A673 (cell line): ENCODE data around the gene VPS16. TPM values are rescaled to one million over a fixed set of nuclear protein-coding genes. Genes with fewer than 3 reads are reported as not detected.

Experiments used
- BruUV-seq: library from RNA; stranded (reverse); fragments of 400-500 nt; replicated peaks from 2 replicates; lab custom pipeline; 2021; lab: Mats Ljungman, UMichigan
- CTCF ChIA-PET: fragments of 300-600 bp; sonication (Branson Sonifier 250); formaldehyde crosslinking; loops from one replicate; lab custom pipeline; 2022; ENCODE audit warnings: antibody characterized with exemption; lab: Charles Lee
- POLR2A ChIA-PET: fragments of 300-600 bp; sonication (Branson Sonifier 250); formaldehyde crosslinking; loops from one replicate; lab custom pipeline; 2022; ENCODE audit warnings: antibody characterized with exemption; ENCODE audit not compliant: low non-redundant PET; lab: Charles Lee
- DNase-seq: peaks from one replicate; pipeline ENCODE4 v3.0.0-alpha.2; 2015; ENCODE audit warnings: low spot score
- H3K27ac ChIP-seq: fragments of 200-600 bp; sonication (generic); 2 replicates; pipeline ENCODE4 v1.5.1; 2016; ENCODE audit warnings: mixed run types, low read depth, mild to moderate bottlenecking, mixed read lengths, antibody characterized with exemption, low read length; ENCODE audit not compliant: poor library complexity, severe bottlenecking
- H3K27me3 ChIP-seq: fragments of 200-600 bp; sonication (generic); replicated peaks from 2 replicates; pipeline ENCODE4 v1.6.1; 2017; ENCODE audit warnings: mixed run types, low read depth, mild to moderate bottlenecking, mixed read lengths, antibody characterized with exemption, low read length; ENCODE audit not compliant: insufficient read depth, poor library complexity
- H3K36me3 ChIP-seq: fragments of 200-600 bp; sonication (generic); 2 replicates; pipeline ENCODE4 v1.6.1; 2016; ENCODE audit warnings: mixed run types, mild to moderate bottlenecking, mixed read lengths, antibody characterized with exemption, low read length; ENCODE audit not compliant: insufficient read depth, poor library complexity, severe bottlenecking
- H3K4me1 ChIP-seq: fragments of 200-600 bp; sonication (generic); 2 replicates; pipeline ENCODE4 v1.6.1; 2017; ENCODE audit warnings: mixed run types, mild to moderate bottlenecking, mixed read lengths, antibody characterized with exemption, low read length; ENCODE audit not compliant: insufficient read depth, poor library complexity, severe bottlenecking
- H3K4me3 ChIP-seq: fragments of 200-600 bp; sonication (generic); 2 replicates; pipeline ENCODE4 v1.5.1; 2016; ENCODE audit warnings: low read depth, mixed run types, mild to moderate bottlenecking, mixed read lengths, low read length; ENCODE audit not compliant: poor library complexity, severe bottlenecking
- H3K9me3 ChIP-seq: fragments of 200-600 bp; sonication (generic); 2 replicates; pipeline ENCODE4 v1.6.1; 2016; ENCODE audit warnings: mixed run types, low read depth, mild to moderate bottlenecking, mixed read lengths, antibody characterized with exemption, low read length; ENCODE audit not compliant: poor library complexity, severe bottlenecking
- CTCF ChIP-seq: fragments of 300-800, 200-600 bp; sonication (generic); conservative IDR thresholded peaks from 2 replicates; pipeline ENCODE4 v1.5.1; 2017; ENCODE audit warnings: low read depth, mild to moderate bottlenecking, antibody characterized with exemption, low read length, moderate library complexity, mixed read lengths
- EZH2 ChIP-seq: fragments of 200-600 bp; sonication (generic); IDR thresholded peaks from 2 replicates; pipeline ENCODE4 v1.6.1; 2017; ENCODE audit warnings: borderline replicate concordance, low read depth, mild to moderate bottlenecking, mixed read lengths, antibody characterized with exemption, low read length; ENCODE audit not compliant: poor library complexity, severe bottlenecking
- intact Hi-C: fragments of 100-400 bp; cut with micrococcal nuclease; formaldehyde crosslinking; loops from one replicate; pipeline ENCODE4 v1.10.0; 2022; ENCODE audit not compliant: unreplicated experiment
- total RNA-seq: library from RNA; stranded (reverse); gene quantifications from 2 replicates; pipeline ENCODE4 v1.2.3, GENCODE V29; 2021

Gene VPS16
- total RNA-seq, 1 experiment from 2014 or later, result 37.8 TPM

- Histone ChIP-seq H3K9me3 (no peaks in the 10 kb centered on the region), H3K4me1 (no peaks in the 10 kb centered on the region), H3K27ac (no peak overlapping the region), H3K4me3 (no peak overlapping the region), H3K36me3 (no peaks in the 10 kb centered on the region), H3K27me3 (no peaks in the 10 kb centered on the region)
- ChIA-PET POLR2A (no interaction called here), CTCF (interaction anchor here (0.7 kb wide), 1 partner anchor 145 kb away, joined by 4 read pairs; no protein-coding TSS in a partner anchor)
- intact Hi-C loops, result no loop called here
- no peak for DNase-seq
- BruUV-seq, result no TSS peak
- TF ChIP-seq EZH2 (no peak), CTCF (no peak)
Observed at GRCh38 chr20:2859330-2860121, 19.0 kb downstream of the VPS16 start.

- no peak for TF ChIP-seq CTCF
- no peak for TF ChIP-seq EZH2
- no peak overlapping the region for H3K27ac ChIP-seq
- no peak overlapping the region for H3K4me3 ChIP-seq
- H3K27me3 ChIP-seq, result no peaks in the 10 kb centered on the region
- no peak for DNase-seq
- no TSS peak for BruUV-seq
- CTCF ChIA-PET, result no interaction called here
- intact Hi-C loops, result no loop called here
- no peaks in the 10 kb centered on the region for H3K9me3 ChIP-seq
- POLR2A ChIA-PET, result no interaction called here
- H3K36me3 ChIP-seq, result peaks cover 12% of the 10 kb centered on the region
- H3K4me1 ChIP-seq, result no peaks in the 10 kb centered on the region
Observed at GRCh38 chr20:2864626-2865025, 24.1 kb downstream of the VPS16 start.

GRCh38 chr20:2865101-2865500, 24.6 kb downstream of the VPS16 start:
- ChIA-PET POLR2A (no interaction called here), CTCF (no interaction called here)

More at GRCh38 chr20:2865101-2865500, 24.6 kb downstream of the VPS16 start:
- no TSS peak for BruUV-seq
- peaks cover under 1% of the 10 kb centered on the region for H3K4me1 ChIP-seq
- no peaks in the 10 kb centered on the region for H3K27me3 ChIP-seq
- peaks cover 12% of the 10 kb centered on the region for H3K36me3 ChIP-seq
- TF ChIP-seq EZH2, result no peak
- H3K9me3 ChIP-seq, result no peaks in the 10 kb centered on the region
- intact Hi-C loops, result no loop called here
- no peak overlapping the region for H3K27ac ChIP-seq
- no peak for DNase-seq
- no peak overlapping the region for H3K4me3 ChIP-seq
